Ishikawa (cell line): ENCODE results near the gene MNT.

Source experiments
- EGR1 ChIP-seq: IDR thresholded peaks from 2 replicates; pipeline ENCODE4 v1.6.1; 2012
- NFIC ChIP-seq: IDR thresholded peaks from 2 replicates; pipeline ENCODE4 v1.6.1; 2012
- TCF12 ChIP-seq: IDR thresholded peaks from 2 replicates; pipeline ENCODE4 v1.6.1; 2012; ENCODE audit warnings: low read depth
- TEAD4 ChIP-seq: IDR thresholded peaks from 2 replicates; pipeline ENCODE4 v1.6.1; 2012
- ZBTB7A ChIP-seq: IDR thresholded peaks from 2 replicates; pipeline ENCODE4 v1.6.1; 2012; ENCODE audit warnings: low read depth
- TF ChIP-seq, protein P1 (sequence below): IDR thresholded peaks from 2 replicates; pipeline ENCODE4 v1.6.1; 2012
- TF ChIP-seq, protein P2 (sequence below): IDR thresholded peaks from 2 replicates; pipeline ENCODE4 v1.6.1; 2012; ENCODE audit warnings: low read depth, mild to moderate bottlenecking

DNA sequence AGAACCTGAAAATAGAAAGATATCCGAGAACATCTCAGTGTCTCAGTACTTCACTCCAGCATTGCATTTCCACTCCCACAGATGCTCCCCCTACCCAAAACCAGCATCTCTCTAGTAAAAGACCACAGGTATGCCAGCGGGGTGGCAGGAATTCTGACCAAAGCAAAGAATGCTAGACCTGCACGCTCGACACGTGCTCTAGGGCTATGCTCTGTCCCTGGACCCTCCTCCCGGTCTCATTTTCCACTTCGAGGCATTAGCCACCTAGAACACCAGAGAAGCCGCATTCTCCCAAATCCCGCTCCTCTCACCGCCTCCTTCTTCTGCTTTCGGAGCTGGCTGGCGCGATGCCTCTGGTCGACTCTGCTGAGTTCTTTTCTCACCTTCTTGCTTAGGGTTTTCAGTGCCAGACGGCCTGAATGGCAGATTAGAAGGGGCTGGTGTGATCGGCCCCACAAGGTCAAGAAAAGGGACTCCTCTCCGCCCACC lies 65.1 kb downstream of the MNT start:
- TF ChIP-seq TCF12, result no peak
- TF ChIP-seq ZBTB7A, result no peak
- TF ChIP-seq, protein P1, sequence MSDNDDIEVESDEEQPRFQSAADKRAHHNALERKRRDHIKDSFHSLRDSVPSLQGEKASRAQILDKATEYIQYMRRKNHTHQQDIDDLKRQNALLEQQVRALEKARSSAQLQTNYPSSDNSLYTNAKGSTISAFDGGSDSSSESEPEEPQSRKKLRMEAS, result no peak
- no peak for TF ChIP-seq EGR1
- TF ChIP-seq NFIC, result no peak
- no peak for TF ChIP-seq TEAD4
- TF ChIP-seq, protein P2, sequence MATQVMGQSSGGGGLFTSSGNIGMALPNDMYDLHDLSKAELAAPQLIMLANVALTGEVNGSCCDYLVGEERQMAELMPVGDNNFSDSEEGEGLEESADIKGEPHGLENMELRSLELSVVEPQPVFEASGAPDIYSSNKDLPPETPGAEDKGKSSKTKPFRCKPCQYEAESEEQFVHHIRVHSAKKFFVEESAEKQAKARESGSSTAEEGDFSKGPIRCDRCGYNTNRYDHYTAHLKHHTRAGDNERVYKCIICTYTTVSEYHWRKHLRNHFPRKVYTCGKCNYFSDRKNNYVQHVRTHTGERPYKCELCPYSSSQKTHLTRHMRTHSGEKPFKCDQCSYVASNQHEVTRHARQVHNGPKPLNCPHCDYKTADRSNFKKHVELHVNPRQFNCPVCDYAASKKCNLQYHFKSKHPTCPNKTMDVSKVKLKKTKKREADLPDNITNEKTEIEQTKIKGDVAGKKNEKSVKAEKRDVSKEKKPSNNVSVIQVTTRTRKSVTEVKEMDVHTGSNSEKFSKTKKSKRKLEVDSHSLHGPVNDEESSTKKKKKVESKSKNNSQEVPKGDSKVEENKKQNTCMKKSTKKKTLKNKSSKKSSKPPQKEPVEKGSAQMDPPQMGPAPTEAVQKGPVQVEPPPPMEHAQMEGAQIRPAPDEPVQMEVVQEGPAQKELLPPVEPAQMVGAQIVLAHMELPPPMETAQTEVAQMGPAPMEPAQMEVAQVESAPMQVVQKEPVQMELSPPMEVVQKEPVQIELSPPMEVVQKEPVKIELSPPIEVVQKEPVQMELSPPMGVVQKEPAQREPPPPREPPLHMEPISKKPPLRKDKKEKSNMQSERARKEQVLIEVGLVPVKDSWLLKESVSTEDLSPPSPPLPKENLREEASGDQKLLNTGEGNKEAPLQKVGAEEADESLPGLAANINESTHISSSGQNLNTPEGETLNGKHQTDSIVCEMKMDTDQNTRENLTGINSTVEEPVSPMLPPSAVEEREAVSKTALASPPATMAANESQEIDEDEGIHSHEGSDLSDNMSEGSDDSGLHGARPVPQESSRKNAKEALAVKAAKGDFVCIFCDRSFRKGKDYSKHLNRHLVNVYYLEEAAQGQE, result no peak
